ENCODE results near the gene NFS1.
"Not testable (repeated sequence)": the region's sequence is repeated elsewhere in the genome, so short reads cannot be mapped to it uniquely, and the experiment has no call there.

The NFS1 gene

GRCh38 chr20:35699127-35699956 lies at the start of gene NFS1, which contains the start of gene ROMO1:
TSS of gene NFS1 (minus strand) at chr20:35699352. CDS start at chr20:35699288, 64 bp downstream.
TSS of gene ROMO1 (plus strand) at chr20:35699405. CDS start at chr20:35699633, 228 bp downstream.
- peak; percentile 83 for DNase-seq

GRCh38 chr20:35744492-35744841 lies 45.3 kb upstream of the NFS1 start:
- not testable (repeated sequence) for DNase-seq

- DNase-seq, result no peak
Measured at GRCh38 chr20:35743693-35744491, 44.7 kb upstream of the NFS1 start.

- DNase-seq, result no peak
Measured at GRCh38 chr20:35742741-35743523, 43.8 kb upstream of the NFS1 start.

GRCh38 chr20:35741892-35742740 lies 43.0 kb upstream of the NFS1 start, which contains the start of gene RBM39:
TSS of gene RBM39 (minus strand) at chr20:35742260. CDS start at chr20:35740874, 1,386 bp downstream.
- peak; percentile 100 for DNase-seq

DNA sequence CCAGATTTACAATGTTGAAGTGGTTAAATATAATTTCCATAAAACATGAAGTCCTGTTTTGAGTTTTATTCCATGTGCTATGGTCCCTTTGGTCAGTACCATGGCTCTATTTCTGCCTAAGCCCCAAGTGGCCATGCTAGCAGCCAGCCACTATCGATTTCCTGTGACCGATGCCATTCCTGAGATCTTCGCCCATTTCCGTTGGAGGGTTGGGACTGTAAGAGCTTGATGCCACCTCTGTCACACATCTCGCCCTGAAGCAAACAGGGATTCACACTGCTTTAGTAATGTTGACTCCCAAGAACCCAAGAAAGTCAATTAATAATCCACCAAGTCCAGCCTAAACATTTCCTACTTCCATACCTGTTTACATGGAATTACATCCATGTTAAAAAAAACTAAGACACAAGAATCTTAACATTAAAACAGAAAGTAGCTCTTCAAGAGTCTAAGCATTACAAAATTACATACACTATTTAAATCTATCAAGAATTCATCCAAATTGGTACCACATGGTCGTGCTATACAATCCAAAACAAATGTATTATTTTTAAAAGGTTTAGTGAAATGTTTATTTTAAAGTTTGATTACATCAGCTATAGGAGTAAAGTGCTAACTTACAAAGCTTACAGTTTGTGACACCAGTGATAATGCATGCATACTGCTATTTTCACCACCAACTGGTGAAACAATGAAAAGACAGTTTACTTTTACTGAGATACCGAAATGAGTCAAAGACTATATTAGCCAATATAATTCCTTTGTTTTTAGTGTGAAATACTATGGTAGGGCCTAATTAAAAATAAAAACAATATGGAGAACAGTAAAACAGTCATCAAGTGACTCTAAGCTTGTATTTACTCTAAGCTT lies 40.4 kb upstream of the NFS1 start:
- peak; percentile 49 for DNase-seq

- no peak for DNase-seq
Measured at GRCh38 chr20:35738410-35739179, 39.4 kb upstream of the NFS1 start.

DNA sequence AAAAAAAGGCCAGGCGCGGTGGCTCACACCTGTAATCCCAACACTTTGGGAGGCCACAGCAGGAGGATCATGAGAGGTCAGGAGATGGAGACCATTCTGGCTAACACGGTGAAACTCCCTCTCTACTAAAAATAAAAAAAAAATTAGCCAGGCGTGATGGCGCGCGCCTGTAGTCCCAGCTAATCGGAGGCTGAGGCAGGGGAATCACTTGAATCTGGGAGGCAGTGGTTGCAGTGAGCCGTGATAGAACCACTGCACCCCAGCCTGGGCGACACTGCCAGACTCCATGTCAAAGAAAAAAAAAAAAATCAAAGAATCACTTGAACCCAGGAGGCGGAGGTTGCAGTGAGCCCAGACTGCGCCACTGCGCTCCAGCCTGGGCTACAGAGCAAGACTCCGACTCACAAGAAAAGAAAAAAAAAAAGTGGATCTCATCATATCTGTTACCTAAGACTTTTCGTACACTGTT lies 38.7 kb upstream of the NFS1 start:
- no peak for DNase-seq

GRCh38 chr20:35735826-35736470 lies 36.8 kb upstream of the NFS1 start:
- DNase-seq, result no peak

DNA sequence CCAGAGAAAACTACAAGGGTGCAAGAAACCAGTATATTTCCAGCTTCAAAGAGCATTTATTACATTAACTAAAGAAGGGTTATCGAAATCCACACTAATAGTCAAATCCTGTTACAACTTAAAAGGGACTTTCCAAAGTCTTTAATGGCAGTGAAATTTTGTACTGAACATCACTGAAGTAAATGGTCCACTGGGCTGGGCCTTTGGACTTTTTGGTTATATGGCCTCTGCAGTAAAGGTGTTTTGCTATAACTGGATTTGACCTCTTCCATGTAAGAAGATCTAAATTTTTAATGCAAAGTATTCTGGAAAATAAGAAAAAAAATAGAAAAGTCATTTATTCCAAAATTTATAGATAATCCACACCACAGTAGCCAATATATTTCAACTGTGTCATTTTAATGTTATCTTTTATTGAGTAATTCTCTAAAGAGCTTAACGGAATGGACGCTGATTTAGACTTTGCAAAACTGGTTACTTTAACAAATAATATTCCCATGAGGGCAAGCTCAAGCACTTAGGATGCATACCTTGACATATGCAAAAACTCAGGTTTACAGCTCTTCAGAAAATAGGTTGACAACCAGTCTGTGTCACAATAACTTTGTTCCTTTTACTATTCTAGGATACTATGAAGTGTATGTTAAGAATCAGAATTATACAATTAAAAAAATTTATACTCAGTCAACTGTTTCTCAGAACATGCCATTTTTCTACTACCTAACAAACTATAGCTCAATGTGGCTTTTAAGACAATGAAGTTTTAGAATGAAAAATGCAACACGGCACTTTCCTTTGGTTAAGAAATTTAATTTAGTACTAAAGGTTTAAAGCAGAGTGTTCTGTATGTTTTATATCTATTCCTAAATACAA lies 35.9 kb upstream of the NFS1 start:
- DNase-seq, result no peak

DNA sequence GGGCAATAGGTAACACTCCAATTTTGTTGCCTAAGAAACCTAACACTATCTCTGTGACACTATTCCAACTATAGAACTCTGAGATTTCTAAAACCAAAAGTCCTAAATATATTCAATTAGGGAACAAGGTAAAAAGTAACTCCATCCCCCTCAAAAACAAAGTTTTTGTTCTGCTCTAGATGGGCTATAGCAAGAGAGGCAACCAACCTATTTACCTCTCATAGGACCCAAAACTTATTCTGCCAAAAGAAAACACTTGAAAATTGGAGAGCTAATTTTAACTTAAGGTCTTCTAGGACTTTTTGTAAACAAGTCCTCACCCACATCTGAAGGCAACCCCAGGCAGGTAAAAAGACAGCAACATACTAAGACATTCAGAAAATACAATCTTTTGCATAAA lies 35.2 kb upstream of the NFS1 start:
- no peak for DNase-seq

DNA sequence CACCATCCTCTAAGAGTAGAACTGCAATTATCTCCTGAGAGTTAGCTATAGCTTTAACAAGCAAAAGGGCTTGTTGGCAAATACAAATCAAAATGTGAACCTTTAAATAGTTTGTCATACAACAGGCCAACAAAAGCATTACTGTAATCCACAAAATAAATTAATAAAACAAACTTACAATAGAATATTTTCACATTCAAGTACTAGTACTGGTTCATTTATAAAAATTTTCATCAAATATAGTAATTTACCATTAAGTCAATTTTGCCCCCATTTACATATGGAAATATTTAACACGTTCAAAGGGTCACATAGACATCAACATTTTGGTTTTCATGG lies 33.5 kb upstream of the NFS1 start:
- no peak for DNase-seq

GRCh38 chr20:35731862-35732643 lies 32.9 kb upstream of the NFS1 start:
- no peak for DNase-seq

DNA sequence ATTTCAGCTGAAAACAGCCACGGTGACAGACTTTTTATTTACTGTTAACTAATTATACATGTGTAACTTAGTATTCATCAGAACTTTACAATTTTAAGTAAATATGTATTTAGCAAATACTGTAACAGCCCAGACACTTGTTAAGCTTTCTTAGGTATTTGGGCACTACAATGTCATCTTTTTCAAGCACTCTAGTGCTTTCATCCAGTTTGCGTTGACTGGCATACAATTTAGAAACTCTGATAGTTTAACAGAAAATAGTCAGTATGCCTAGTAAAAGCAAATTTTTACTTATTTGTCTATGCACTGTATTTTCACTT lies 32.3 kb upstream of the NFS1 start:
- no peak for DNase-seq

DNA sequence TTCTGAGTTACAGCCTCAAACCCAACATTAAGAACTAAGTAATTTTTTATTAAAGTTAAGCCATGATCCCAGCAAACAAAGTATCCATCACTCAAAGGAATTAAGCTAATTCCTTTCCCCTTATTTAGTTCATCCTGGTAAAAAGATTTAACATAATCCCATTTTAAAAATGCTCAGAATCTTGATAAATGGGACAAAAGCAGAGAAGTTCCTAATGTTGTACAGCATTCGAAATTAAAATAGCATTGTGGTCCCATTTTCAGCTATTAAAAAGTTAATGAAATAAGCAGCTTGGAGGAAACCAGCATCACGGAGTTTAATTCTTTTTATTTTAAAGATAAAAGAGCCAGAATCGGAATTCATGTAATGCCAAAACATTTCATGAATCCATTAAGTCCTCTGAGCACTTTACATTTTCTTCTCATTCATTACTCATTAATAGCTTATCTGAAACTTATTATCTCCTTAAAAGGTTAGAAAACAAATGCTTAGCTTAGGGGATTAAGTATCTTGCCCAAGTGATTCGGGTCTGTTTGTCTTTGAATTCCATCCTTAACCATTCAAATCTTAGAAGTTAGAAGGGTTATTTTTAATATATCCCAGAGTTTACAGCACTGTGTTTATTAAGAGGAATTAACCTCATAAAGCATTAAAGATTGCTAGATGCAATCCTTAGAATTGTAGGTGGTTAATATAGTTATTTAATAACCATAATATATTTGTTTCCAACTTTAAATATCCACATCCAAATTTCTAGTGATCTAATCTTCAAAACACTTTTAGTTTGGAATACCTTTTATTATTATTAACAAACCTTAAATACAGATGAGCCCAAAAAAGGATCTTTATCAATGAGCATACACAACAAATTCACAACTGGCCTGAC lies 31.7 kb upstream of the NFS1 start:
- DNase-seq, result no peak

DNA sequence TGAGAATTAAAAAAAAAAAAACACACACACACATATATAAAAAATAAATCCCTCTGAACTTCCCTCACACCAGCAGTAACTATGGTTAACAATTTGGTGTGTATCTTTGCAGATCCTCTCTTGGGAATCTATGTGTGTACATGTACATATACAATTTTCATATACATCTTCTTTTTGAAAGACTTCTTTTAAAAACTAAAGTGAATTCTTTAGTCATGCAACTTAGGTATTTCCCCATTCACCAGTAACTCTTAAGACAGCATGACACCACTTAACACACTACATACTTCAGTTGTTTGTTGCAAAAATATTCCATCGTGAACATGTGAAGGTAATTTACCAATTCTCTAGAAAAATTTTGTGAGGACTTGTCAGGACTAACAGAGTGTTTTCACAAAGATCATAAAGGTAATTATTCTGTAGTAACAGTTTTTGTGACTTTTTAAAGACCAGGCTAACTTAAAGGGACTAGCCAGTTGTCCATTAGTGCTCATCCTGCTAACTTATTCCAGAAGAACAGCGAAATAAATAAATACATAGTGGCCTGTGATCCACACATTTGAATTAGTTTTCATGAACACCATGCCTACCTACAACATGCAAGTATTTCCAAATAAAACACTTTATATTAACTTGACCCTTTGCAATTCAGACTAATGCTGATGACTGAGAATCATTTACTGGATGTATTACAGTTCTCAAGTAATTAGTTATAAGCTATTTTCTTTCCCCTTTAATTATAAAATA lies 30.9 kb upstream of the NFS1 start:
- no peak for DNase-seq
